OCI-LY7 (cell line): Measurements from ENCODE around the gene TBPL1. TPM values are rescaled to one million over a fixed set of nuclear protein-coding genes. Genes with fewer than 3 reads are reported as not detected.
"Not testable (repeated sequence)": the region's sequence is repeated elsewhere in the genome, so short reads cannot be mapped to it uniquely, and the experiment has no call there.

Source experiments
- BruUV-seq: library from RNA; stranded (reverse); fragments of 400-500 nt; replicated peaks from 2 replicates; lab custom pipeline; 2021; lab: Mats Ljungman, UMichigan
- CTCF ChIA-PET: fragments of 300-600 bp; sonication (Branson Sonifier 250); formaldehyde crosslinking; loops from one replicate; lab custom pipeline; 2022; ENCODE audit warnings: antibody characterized with exemption; ENCODE audit not compliant: unreplicated experiment; lab: Charles Lee
- POLR2A ChIA-PET: fragments of 300-600 bp; sonication (Branson Sonifier 250); formaldehyde crosslinking; loops from one replicate; lab custom pipeline; 2022; ENCODE audit warnings: antibody characterized with exemption; lab: Charles Lee
- DNase-seq: peaks from one replicate; pipeline ENCODE4 v3.0.0-alpha.2; 2015; ENCODE audit warnings: low spot score
- H2AFZ ChIP-seq: fragments of 200-600 bp; sonication (generic), shearing (Covaris generic); 2 replicates; pipeline ENCODE4 v1.6.1; 2014; ENCODE audit warnings: mild to moderate bottlenecking, antibody characterized with exemption, low read length, moderate library complexity
- H3K27ac ChIP-seq: fragments of 200-600 bp; sonication (generic); 2 replicates; pipeline ENCODE4 v1.5.1; 2014; ENCODE audit warnings: mixed run types, low read depth, mild to moderate bottlenecking, moderate library complexity, low read length, inconsistent platforms; ENCODE audit not compliant: poor library complexity, severe bottlenecking
- H3K36me3 ChIP-seq: fragments of 200-600 bp; sonication (generic); 2 replicates; pipeline ENCODE4 v1.6.1; 2014; ENCODE audit warnings: mild to moderate bottlenecking, antibody characterized with exemption, low read length, moderate library complexity, mixed read lengths; ENCODE audit not compliant: insufficient read depth
- H3K4me1 ChIP-seq: fragments of 200-600 bp; sonication (generic); 2 replicates; pipeline ENCODE4 v1.5.1; 2014; ENCODE audit warnings: mild to moderate bottlenecking, low read length; ENCODE audit not compliant: insufficient read depth, poor library complexity, severe bottlenecking
- H3K4me2 ChIP-seq: fragments of 200-600 bp; sonication (generic); 2 replicates; pipeline ENCODE4 v1.6.1; 2014; ENCODE audit warnings: mild to moderate bottlenecking, low read length
- H3K4me3 ChIP-seq: fragments of 200-600 bp; sonication (generic); 2 replicates; pipeline ENCODE4 v1.5.1; 2014; ENCODE audit warnings: mild to moderate bottlenecking, low read depth, low read length; ENCODE audit not compliant: poor library complexity, severe bottlenecking
- H3K79me2 ChIP-seq: fragments of 200-600 bp; sonication (generic); 2 replicates; pipeline ENCODE4 v1.6.1; 2016; ENCODE audit warnings: low read depth, mild to moderate bottlenecking, low read length, moderate library complexity, mixed read lengths; ENCODE audit not compliant: insufficient read depth
- H3K9me2 ChIP-seq: fragments of 200-600 bp; sonication (generic); 2 replicates; pipeline ENCODE4 v1.6.1; 2016; ENCODE audit warnings: mild to moderate bottlenecking, low read length, mixed read lengths; ENCODE audit not compliant: insufficient read depth
- H3K9me3 ChIP-seq: fragments of 200-600 bp; sonication (generic); 2 replicates; pipeline ENCODE4 v1.6.1; 2014; ENCODE audit warnings: mild to moderate bottlenecking, mixed run types, low read length, mixed read lengths
- H4K20me1 ChIP-seq: fragments of 200-600 bp; sonication (generic); 2 replicates; pipeline ENCODE4 v1.6.1; 2014; ENCODE audit warnings: mild to moderate bottlenecking, antibody characterized with exemption, low read length, moderate library complexity, mixed read lengths; ENCODE audit not compliant: insufficient read depth
- CTCF ChIP-seq: fragments of 200-600 bp; sonication (generic); conservative IDR thresholded peaks from 2 replicates; pipeline ENCODE4 v1.5.1; 2014; ENCODE audit warnings: mild to moderate bottlenecking, antibody characterized with exemption, low read length, moderate library complexity, mixed read lengths
- EZH2phosphoT487 ChIP-seq: fragments of 200-600 bp; sonication (generic); IDR thresholded peaks from 2 replicates; pipeline ENCODE4 v1.6.1; 2018; ENCODE audit warnings: low read depth, borderline replicate concordance, mild to moderate bottlenecking, mixed run types, antibody characterized with exemption, low read length, moderate library complexity, mixed read lengths
- intact Hi-C: fragments of 100-400 bp; cut with micrococcal nuclease; formaldehyde crosslinking; loops from one replicate; pipeline ENCODE4 v1.10.0; 2022; ENCODE audit not compliant: unreplicated experiment
- total RNA-seq, 2 experiments: library from RNA; depleted of rRNA in 1 of 2; stranded (reverse); fragments of >200 nt in 1 of 2; shearing (Covaris generic) in 1 of 2; gene quantifications; 2 replicates each; pipeline ENCODE4 v1.2.3, GENCODE V29; 2014 to 2022

The TBPL1 gene
- total RNA-seq, 2 experiments from 2014 or later, result 27.8 to 47.7 TPM

DNA sequence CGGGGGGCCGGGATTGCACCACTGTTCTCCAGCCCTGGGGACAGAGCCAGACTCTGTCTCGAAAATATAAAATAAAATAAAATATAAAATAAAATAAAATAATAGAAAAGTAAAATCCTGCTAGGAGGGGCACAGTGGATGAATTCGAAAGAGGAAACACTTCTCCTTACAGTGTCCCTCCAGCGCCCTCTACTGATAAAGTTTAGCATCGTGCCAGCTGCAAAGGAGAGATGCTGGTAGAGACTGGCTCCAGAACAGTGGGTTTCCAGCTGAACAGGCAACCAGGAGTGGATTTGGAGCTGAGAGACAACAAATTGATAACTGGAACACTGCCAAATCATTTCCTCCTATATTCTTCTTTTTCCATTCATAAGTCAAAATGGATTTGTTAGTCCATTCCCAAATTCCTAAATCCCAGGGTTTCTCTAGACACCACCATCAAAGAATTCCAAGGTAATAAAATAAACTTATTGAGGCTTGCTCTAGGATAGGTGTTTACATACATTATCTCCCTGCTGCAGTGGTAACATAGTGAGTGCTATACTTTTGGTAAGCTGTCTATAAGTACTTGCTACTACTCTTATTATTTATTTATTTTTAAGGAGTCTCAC, 31.7 kb upstream of the TBPL1 start:
- no peak overlapping the region for H3K4me2 ChIP-seq
- intact Hi-C loops, result no loop called here
- no peaks in the 10 kb centered on the region for H3K4me1 ChIP-seq
- H3K4me3 ChIP-seq, result no peak overlapping the region
- ChIA-PET CTCF (interaction anchor here (0.7 to 1.1 kb wide), 3 partner anchors 115 to 176 kb away, joined by 3 to 5 read pairs (median 3); no protein-coding TSS in a partner anchor), POLR2A (interaction anchor here (0.6 to 1.5 kb wide), 2 partner anchors 175 to 1028 kb away, joined by 3 to 5 read pairs; no protein-coding TSS in a partner anchor)
- no peaks in the 10 kb centered on the region for H4K20me1 ChIP-seq
- no peaks in the 10 kb centered on the region for H3K9me2 ChIP-seq
- no peak overlapping the region for H2AFZ ChIP-seq
- no peak overlapping the region for H3K27ac ChIP-seq
- peak; percentile 82 for DNase-seq
- H3K36me3 ChIP-seq, result no peaks in the 10 kb centered on the region
- no TSS peak for BruUV-seq
- H3K9me3 ChIP-seq, result no peaks in the 10 kb centered on the region
- TF ChIP-seq CTCF (peak; percentile 80), EZH2phosphoT487 (no peak)
- H3K79me2 ChIP-seq, result no peaks in the 10 kb centered on the region

DNA sequence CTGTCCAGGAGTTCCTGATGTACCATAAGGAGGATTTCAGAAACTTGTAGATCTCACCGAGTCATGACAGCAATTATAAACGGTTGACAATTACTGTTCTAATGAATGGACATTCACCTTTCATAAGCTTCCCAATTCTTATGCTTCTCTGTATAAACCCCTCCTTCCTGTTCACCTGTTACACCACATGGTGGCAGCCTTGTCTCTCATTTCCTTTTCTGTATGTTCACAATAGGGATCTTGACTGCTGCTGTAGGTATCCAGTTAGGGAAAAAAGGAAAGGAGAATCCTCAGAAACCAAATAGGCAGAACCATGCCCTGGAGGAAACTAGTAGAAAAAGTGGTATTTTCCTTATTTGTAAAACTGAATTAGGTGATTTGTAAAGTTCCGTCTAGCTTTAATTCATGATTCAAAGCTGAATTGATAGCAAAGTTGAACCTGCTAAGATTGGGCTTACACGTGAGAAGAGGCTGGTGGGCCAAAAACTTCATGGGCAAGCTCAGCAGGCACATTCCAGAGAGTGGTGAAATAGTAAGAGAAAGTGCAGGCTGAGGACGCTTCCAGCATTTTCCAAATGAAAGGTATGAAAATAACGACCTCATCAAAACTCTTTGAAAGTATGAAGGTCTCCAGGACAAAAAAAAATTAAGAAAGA, 29.0 kb upstream of the TBPL1 start:
- Histone ChIP-seq H3K4me3 (no peak overlapping the region), H3K9me3 (no peaks in the 10 kb centered on the region), H3K36me3 (no peaks in the 10 kb centered on the region), H3K9me2 (no peaks in the 10 kb centered on the region), H2AFZ (no peak overlapping the region), H4K20me1 (no peaks in the 10 kb centered on the region), H3K4me2 (no peak overlapping the region), H3K27ac (no peak overlapping the region), H3K4me1 (no peaks in the 10 kb centered on the region), H3K79me2 (no peaks in the 10 kb centered on the region)
- intact Hi-C loops, result loop anchor here (1.0 to 2.0 kb wide), 3 partner anchors 49 to 173 kb away; no protein-coding TSS in a partner anchor
- CTCF ChIA-PET, result interaction anchor here (0.7 to 3.1 kb wide), 11 partner anchors 8 to 209 kb away, joined by 3 to 29 read pairs (median 4); no protein-coding TSS in a partner anchor
- POLR2A ChIA-PET, result interaction anchor here (0.6 to 2.5 kb wide), 9 partner anchors 17 to 173 kb away, joined by 3 to 9 read pairs (median 5); no protein-coding TSS in a partner anchor
- DNase-seq, result peak; percentile 69
- TF ChIP-seq CTCF (peak; percentile 98), EZH2phosphoT487 (no peak)
- BruUV-seq, result no TSS peak

DNA sequence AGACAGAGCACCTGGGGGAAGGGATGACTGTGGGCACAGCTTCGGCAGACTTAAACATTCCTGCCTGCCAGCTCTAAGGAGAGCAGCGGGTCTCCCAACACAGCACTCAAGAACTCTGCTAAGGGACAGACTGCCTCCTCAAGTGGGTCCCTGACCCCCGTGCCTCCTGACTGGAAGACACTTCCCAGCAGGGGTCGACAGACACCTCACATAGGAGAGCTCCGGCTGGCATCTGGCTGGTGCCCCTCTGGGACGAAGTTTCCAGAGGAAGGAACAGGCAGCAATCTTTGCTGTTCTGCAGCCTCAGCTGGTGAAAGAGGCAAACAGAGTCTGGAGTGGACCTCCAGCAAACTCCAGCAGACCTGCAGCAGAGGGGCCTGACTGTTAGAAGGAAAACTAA, 21.8 kb upstream of the TBPL1 start:
- H3K36me3 ChIP-seq, BruUV-seq, H3K4me1 ChIP-seq, CTCF ChIA-PET, H2AFZ ChIP-seq, intact Hi-C loops, H3K4me3 ChIP-seq, H4K20me1 ChIP-seq, H3K79me2 ChIP-seq, H3K27ac ChIP-seq, DNase-seq, H3K9me3 ChIP-seq, H3K9me2 ChIP-seq, H3K4me2 ChIP-seq: not testable (repeated sequence)
- POLR2A ChIA-PET, result interaction anchor here (1.0 kb wide), 1 partner anchor 24 kb away, joined by 4 read pairs; no protein-coding TSS in a partner anchor

GRCh38 chr6:133936352-133936751, 16.7 kb upstream of the TBPL1 start:
- H3K9me2 ChIP-seq, H3K4me3 ChIP-seq, BruUV-seq, H3K79me2 ChIP-seq, CTCF ChIA-PET, H4K20me1 ChIP-seq, H3K4me1 ChIP-seq, H3K9me3 ChIP-seq, H2AFZ ChIP-seq, H3K36me3 ChIP-seq, DNase-seq, H3K4me2 ChIP-seq, POLR2A ChIA-PET, H3K27ac ChIP-seq, intact Hi-C loops: not testable (repeated sequence)
